ENCODE data around the gene MBNL1.
A peak's percentile ranks its signal among the peaks of the same experiment; 100 is the strongest.

Gene MBNL1

DNA sequence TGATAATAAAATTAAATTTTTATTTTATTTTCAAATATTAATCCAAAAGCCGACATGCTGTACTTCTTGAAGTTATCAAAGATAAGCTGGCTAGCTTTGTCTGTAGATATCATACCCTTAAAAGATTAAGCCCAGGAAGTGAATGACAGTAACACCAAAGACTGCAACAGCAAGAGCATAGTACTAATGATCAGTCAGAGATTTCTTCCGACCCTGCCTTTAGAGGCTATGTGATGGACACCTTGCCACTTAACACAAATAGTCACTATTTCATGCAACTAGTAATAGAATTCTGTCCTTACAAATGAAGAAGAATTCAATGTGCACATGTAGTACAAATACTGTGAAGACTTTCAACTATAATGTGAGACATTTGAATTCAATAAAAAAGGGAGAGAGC, 9.3 kb upstream of the MBNL1 start:
- H3K4me3 Mint-ChIP-seq: peak overlapping the region; percentile 47
- H3K36me3 Mint-ChIP-seq (ENCODE audit: low read depth): peaks cover 35% of the 10 kb centered on the region
- no peaks in the 10 kb centered on the region for H3K27me3 Mint-ChIP-seq (ENCODE audit: low read depth)
- H3K9me3 Mint-ChIP-seq: no peaks in the 10 kb centered on the region
- H3K27ac Mint-ChIP-seq: peak overlapping the region; percentile 72
- H3K4me1 Mint-ChIP-seq (ENCODE audit: low read depth): peaks cover 70% of the 10 kb centered on the region

DNA sequence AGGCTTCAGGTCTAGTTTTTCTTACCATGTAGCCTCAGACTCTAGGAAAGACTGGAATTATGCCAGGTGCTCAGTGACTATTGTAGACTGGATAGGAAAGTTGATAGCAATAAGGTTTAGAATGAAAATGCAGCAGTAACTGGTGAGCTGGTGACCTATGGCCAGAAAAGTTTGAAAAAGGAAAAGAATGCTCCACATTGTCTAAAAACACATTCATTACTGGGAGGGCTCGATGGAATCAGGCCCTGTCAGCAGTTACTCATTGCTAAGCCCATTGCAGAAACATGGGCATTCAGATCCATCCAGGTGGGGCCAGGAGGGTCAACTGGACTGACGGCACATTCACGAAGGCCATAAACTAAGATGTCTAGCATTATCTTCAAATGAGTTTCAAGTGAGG, 8.7 kb upstream of the MBNL1 start:
- no peaks in the 10 kb centered on the region for H3K27me3 Mint-ChIP-seq (ENCODE audit: low read depth)
- no peaks in the 10 kb centered on the region for H3K9me3 Mint-ChIP-seq
- peaks cover 72% of the 10 kb centered on the region for H3K4me1 Mint-ChIP-seq (ENCODE audit: low read depth)
- H3K4me3 Mint-ChIP-seq: no peak overlapping the region
- H3K27ac Mint-ChIP-seq: no peak overlapping the region
- peaks cover 35% of the 10 kb centered on the region for H3K36me3 Mint-ChIP-seq (ENCODE audit: low read depth)

- no peak overlapping the region for H3K4me3 Mint-ChIP-seq
- H3K9me3 Mint-ChIP-seq: no peaks in the 10 kb centered on the region
- peaks cover 73% of the 10 kb centered on the region for H3K4me1 Mint-ChIP-seq (ENCODE audit: low read depth)
- no peak overlapping the region for H3K27ac Mint-ChIP-seq
- no peaks in the 10 kb centered on the region for H3K27me3 Mint-ChIP-seq (ENCODE audit: low read depth)
- peaks cover 32% of the 10 kb centered on the region for H3K36me3 Mint-ChIP-seq (ENCODE audit: low read depth)
These were observed 8.2 kb upstream of the MBNL1 start for GRCh38 chr3:152260529-152260928.

DNA sequence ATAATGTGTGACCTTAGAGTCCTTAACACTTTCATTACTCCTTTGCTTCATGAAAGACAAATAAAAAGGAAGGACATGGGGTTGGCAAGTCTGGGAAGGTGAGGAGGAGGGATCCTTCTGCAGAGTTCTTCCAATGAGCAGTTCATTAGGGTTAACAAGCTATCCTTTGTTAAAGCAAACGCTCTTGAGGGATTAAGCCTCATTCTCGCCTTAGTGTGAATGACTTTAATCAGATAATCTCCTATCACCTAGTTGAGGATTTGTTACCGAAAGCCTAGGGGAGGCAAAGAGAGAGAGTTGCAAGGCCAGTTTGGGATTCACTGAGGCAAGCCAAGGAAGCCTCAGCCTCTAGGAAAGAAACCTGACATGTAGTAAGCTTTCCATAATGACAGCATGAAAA, 7.4 kb upstream of the MBNL1 start:
- no peaks in the 10 kb centered on the region for H3K27me3 Mint-ChIP-seq (ENCODE audit: low read depth)
- H3K9me3 Mint-ChIP-seq: no peaks in the 10 kb centered on the region
- no peak overlapping the region for H3K4me3 Mint-ChIP-seq
- peaks cover 28% of the 10 kb centered on the region for H3K36me3 Mint-ChIP-seq (ENCODE audit: low read depth)
- H3K27ac Mint-ChIP-seq: no peak overlapping the region
- H3K4me1 Mint-ChIP-seq (ENCODE audit: low read depth): peaks cover 70% of the 10 kb centered on the region

- Mint-ChIP-seq H3K4me1 (ENCODE audit: low read depth) (peaks cover 68% of the 10 kb centered on the region), H3K27ac (peak overlapping the region; percentile 1), H3K9me3 (no peaks in the 10 kb centered on the region), H3K27me3 (ENCODE audit: low read depth) (no peaks in the 10 kb centered on the region), H3K4me3 (no peak overlapping the region), H3K36me3 (ENCODE audit: low read depth) (peaks cover 33% of the 10 kb centered on the region)
These were observed 5.0 kb upstream of the MBNL1 start for GRCh38 chr3:152263711-152264110.

- no peaks in the 10 kb centered on the region for H3K27me3 Mint-ChIP-seq (ENCODE audit: low read depth)
- H3K4me1 Mint-ChIP-seq (ENCODE audit: low read depth): peaks cover 62% of the 10 kb centered on the region
- H3K9me3 Mint-ChIP-seq: no peaks in the 10 kb centered on the region
- H3K36me3 Mint-ChIP-seq (ENCODE audit: low read depth): peaks cover 33% of the 10 kb centered on the region
- H3K27ac Mint-ChIP-seq: peak overlapping the region; percentile 1
- H3K4me3 Mint-ChIP-seq: peak overlapping the region; percentile 3
These were observed 4.4 kb upstream of the MBNL1 start for GRCh38 chr3:152264378-152264777.

DNA sequence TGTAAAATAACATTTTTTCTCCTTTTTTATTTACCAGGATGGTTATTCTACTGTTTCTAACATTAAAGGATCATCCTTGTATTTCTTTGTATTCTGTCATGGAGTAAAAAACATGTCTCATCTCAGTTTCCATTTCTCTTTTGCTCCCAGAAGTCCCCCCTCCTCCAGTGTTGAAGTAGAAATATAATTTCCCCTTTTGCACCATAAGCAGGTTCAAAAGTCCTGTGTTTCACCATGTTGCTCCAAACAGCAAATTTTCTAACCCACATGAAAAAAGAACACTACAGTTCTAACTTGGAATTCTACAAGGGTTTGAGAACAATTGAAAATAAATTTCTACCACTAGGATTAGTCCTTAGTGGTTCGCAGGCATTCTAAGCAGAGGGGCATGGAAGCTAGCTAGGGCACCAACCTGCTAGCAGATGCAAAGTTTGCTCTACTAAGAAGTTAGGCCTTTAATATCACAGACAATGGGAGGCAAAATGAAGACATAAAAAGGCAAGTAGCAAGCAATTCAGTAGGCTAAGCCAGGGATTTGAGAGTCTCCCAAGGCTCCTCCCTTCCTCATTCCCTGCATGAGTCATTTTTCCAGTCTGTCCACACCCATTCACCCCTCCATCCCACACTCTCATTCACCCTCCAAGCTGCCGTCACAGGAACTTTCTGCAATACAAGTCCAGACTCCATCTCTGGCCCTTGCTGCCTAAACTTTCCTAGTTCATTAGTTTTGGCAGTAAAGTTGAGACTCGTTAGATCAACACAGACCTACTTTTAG, 2.3 kb upstream of the MBNL1 start:
- H3K9me3 Mint-ChIP-seq: no peaks in the 10 kb centered on the region
- H3K27me3 Mint-ChIP-seq (ENCODE audit: low read depth): no peaks in the 10 kb centered on the region
- peaks cover 37% of the 10 kb centered on the region for H3K36me3 Mint-ChIP-seq (ENCODE audit: low read depth)
- H3K4me1 Mint-ChIP-seq (ENCODE audit: low read depth): peaks cover 50% of the 10 kb centered on the region
- peak overlapping the region; percentile 96 for H3K27ac Mint-ChIP-seq
- H3K4me3 Mint-ChIP-seq: peak overlapping the region; percentile 92

- Mint-ChIP-seq H3K4me3 (peak overlapping the region; percentile 92), H3K36me3 (ENCODE audit: low read depth) (peaks cover 39% of the 10 kb centered on the region), H3K27me3 (ENCODE audit: low read depth) (no peaks in the 10 kb centered on the region), H3K27ac (peak overlapping the region; percentile 96), H3K4me1 (ENCODE audit: low read depth) (peaks cover 51% of the 10 kb centered on the region), H3K9me3 (no peaks in the 10 kb centered on the region)
These were observed 736 bp upstream of the MBNL1 start for GRCh38 chr3:152267831-152268554.

- Mint-ChIP-seq H3K27ac (peak overlapping the region; percentile 82), H3K4me1 (ENCODE audit: low read depth) (peaks cover 53% of the 10 kb centered on the region), H3K9me3 (no peaks in the 10 kb centered on the region), H3K4me3 (peak overlapping the region; percentile 92), H3K36me3 (ENCODE audit: low read depth) (peaks cover 30% of the 10 kb centered on the region), H3K27me3 (ENCODE audit: low read depth) (no peaks in the 10 kb centered on the region)
These were observed 514 bp downstream of the MBNL1 start for GRCh38 chr3:152269056-152269830.

DNA sequence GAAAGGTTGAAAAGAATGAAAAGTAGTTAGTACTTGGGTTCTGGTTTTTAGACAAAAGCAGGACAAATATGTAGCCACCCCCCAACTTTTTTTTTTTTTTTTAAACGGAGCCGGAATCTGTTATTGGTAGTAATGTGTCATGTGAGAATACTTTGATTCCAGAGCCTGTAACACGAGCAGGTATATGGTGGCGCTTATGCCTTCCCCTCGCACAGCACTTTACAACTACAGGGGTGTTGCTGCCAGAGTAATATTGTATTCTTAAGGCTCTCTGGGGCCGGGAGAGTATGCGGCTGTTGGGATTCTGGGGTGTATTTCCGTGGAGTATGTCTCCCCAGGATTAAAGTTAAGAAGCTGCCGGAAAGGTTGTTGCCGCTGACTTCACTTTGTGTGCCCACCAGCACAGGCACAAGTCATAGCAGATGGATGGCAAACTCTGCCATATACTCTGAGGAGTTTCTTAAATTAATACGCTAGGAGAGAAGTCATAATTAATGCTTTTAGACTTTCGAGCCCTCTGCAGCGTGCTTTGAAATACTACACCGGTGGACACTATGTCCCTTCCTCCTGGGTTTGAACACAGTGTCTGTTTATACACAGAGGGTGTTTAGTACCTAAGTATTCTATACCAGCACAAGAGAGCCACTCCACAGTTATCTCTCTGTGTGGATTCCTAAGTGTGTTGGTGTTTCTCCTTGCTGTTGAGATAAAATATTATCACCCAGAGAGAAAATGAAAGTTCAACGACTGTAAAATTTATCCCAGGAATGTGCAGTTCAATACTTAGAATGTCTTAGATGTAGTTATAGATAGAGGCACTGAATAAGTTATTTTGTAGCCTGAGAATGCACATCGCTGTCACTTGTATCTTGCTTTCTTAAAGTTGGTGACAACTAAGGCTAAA, 1.4 kb downstream of the MBNL1 start:
- Mint-ChIP-seq H3K9me3 (no peaks in the 10 kb centered on the region), H3K36me3 (ENCODE audit: low read depth) (peaks cover 30% of the 10 kb centered on the region), H3K4me3 (peak overlapping the region; percentile 92), H3K4me1 (ENCODE audit: low read depth) (peaks cover 53% of the 10 kb centered on the region), H3K27me3 (ENCODE audit: low read depth) (no peaks in the 10 kb centered on the region), H3K27ac (peak overlapping the region; percentile 82)

DNA sequence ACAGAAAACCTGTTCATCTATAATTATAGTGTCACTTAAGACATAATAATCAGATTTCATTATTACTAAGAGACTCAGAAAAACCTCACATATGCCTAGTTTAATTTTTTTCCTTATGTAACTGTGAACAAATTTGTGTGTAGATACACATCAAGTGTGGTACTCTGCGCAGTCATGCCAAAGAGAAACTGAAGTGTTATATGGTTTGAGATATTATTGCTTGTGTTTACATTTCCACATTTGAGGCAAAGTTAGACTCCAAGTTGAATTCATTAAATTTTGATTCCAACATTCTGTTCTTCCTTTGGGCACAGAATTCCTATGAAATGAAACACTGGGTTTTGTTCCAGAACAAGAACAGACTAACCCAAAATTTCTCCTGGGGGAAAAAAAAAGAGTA, 2.2 kb downstream of the MBNL1 start:
- Mint-ChIP-seq H3K9me3 (no peaks in the 10 kb centered on the region), H3K36me3 (ENCODE audit: low read depth) (peaks cover 30% of the 10 kb centered on the region), H3K27me3 (ENCODE audit: low read depth) (no peaks in the 10 kb centered on the region), H3K27ac (peak overlapping the region; percentile 82), H3K4me3 (peak overlapping the region; percentile 92), H3K4me1 (ENCODE audit: low read depth) (peaks cover 52% of the 10 kb centered on the region)

DNA sequence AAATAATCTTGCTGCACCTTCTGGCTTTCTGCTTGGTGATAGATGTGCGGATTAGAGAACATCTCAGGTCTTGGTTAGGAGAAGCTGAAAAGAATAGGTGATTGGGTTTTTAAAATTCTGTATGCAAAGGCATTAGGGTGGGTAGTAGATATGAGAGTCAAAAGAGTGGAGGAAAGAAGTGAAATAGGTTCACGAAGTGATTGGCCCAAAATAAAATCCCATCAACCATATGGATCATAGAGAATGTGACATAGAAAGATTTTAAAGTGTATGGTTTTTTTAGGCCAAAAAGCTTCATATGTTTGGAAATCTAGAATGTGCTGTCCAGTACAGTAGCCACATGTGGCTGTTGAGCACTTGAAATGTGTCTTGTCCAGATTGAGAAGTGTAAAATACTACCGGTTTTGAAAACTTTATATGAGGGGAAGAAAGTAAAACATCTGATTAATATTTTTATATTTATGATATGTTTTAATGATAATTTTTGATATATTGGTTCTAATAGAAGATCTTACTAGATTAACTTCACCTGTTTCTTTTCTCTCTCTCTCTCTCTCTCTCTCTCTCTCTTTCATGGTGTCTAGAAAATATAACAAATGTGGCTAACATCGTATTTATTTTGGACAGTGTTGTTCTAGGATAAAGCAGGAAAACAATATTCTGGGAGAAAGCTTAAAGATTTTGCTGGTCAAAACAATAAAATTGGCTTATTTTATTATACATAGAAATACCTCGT, 2.9 kb downstream of the MBNL1 start:
- Mint-ChIP-seq H3K9me3 (no peaks in the 10 kb centered on the region), H3K27me3 (ENCODE audit: low read depth) (no peaks in the 10 kb centered on the region), H3K27ac (peak overlapping the region; percentile 82), H3K4me1 (ENCODE audit: low read depth) (peaks cover 52% of the 10 kb centered on the region), H3K36me3 (ENCODE audit: low read depth) (peaks cover 32% of the 10 kb centered on the region), H3K4me3 (peak overlapping the region; percentile 92)

- Mint-ChIP-seq H3K36me3 (ENCODE audit: low read depth) (peaks cover 30% of the 10 kb centered on the region), H3K27ac (peak overlapping the region; percentile 69), H3K4me1 (ENCODE audit: low read depth) (peaks cover 47% of the 10 kb centered on the region)
These were observed 4.1 kb downstream of the MBNL1 start for GRCh38 chr3:152272771-152273242.

More at GRCh38 chr3:152272771-152273242, 4.1 kb downstream of the MBNL1 start:
- H3K9me3 Mint-ChIP-seq: no peaks in the 10 kb centered on the region
- H3K27me3 Mint-ChIP-seq (ENCODE audit: low read depth): no peaks in the 10 kb centered on the region
- H3K4me3 Mint-ChIP-seq: peak overlapping the region; percentile 92

All from T-helper 1 cell treated with Interleukin-12 subunit alpha and Interleukin-12 subunit beta and Interleukin-4 antibody, amounts not matched to agents 30 μg/mL and 1 μg/mL, for 36 hours (primary cell).